Limb (tissue), 2 donors: ENCODE data around the gene PFDN2.
A peak's percentile ranks its signal among the peaks of the same experiment; 100 is the strongest.
"Not testable (repeated sequence)": the region's sequence is repeated elsewhere in the genome, so short reads cannot be mapped to it uniquely, and the experiment has no call there.

Experiments used
- DNase-seq, 2 donors: peaks; one replicate each; pipeline ENCODE4 v3.0.0-alpha.2; 2016; ENCODE audit errors: extremely low spot score in 2 of 2

Gene PFDN2

GRCh38 chr1:161139766-161140165 lies 21.9 kb upstream of the PFDN2 start:
- peak in 1 of 2 donors; percentile 26 for DNase-seq

GRCh38 chr1:161138431-161138830 lies 20.6 kb upstream of the PFDN2 start:
- no peak for DNase-seq

GRCh38 chr1:161137881-161138280 lies 20.0 kb upstream of the PFDN2 start:
- no peak for DNase-seq

GRCh38 chr1:161133220-161133740 lies 15.4 kb upstream of the PFDN2 start:
- no peak for DNase-seq

- DNase-seq = peak; percentile 94 to 97
Observed at GRCh38 chr1:161132410-161133219, 14.8 kb upstream of the PFDN2 start, which contains the start of gene DEDD. DEDD (minus strand) TSS chr1:161132667; CDS start chr1:161124462, 8,205 bp downstream.

GRCh38 chr1:161131523-161132409 lies 13.9 kb upstream of the PFDN2 start:
- DNase-seq = peak in 1 of 2 donors; percentile 19

GRCh38 chr1:161130266-161130665 lies 12.4 kb upstream of the PFDN2 start:
- DNase-seq = no peak

- DNase-seq = no peak
Observed at GRCh38 chr1:161128591-161129420, 11.0 kb upstream of the PFDN2 start.

GRCh38 chr1:161127649-161128048 lies 9.8 kb upstream of the PFDN2 start:
- no peak for DNase-seq

GRCh38 chr1:161122967-161123366 lies 5.1 kb upstream of the PFDN2 start:
- no peak for DNase-seq

GRCh38 chr1:161121834-161122233 lies 4.0 kb upstream of the PFDN2 start:
- DNase-seq = no peak

- no peak for DNase-seq
Observed at GRCh38 chr1:161121042-161121650, 3.3 kb upstream of the PFDN2 start.

- DNase-seq = peak; percentile 41 to 79
Observed at GRCh38 chr1:161119092-161119903, 1.5 kb upstream of the PFDN2 start.

- DNase-seq = not testable (repeated sequence)
Observed at GRCh38 chr1:161115961-161116360, 1.9 kb downstream of the PFDN2 start.

GRCh38 chr1:161115132-161115711 lies 2.6 kb downstream of the PFDN2 start:
- no peak for DNase-seq

- no peak for DNase-seq
Observed at GRCh38 chr1:161114556-161114955, 3.3 kb downstream of the PFDN2 start.

- DNase-seq = no peak
Observed at GRCh38 chr1:161113915-161114314, 3.9 kb downstream of the PFDN2 start.

GRCh38 chr1:161111527-161111926 lies 6.3 kb downstream of the PFDN2 start:
- no peak for DNase-seq

- no peak for DNase-seq
Observed at GRCh38 chr1:161111117-161111516, 6.7 kb downstream of the PFDN2 start.
